ENCODE data around the gene GARS1. TPM values are rescaled to one million over a fixed set of nuclear protein-coding genes. Genes with fewer than 3 reads are reported as not detected.
A peak's percentile ranks its signal among the peaks of the same experiment; 100 is the strongest.

Gene GARS1
- total and polyA plus RNA-seq, 9 of the 15 experiments (the other 6 are each of a cell fraction or from before 2014, with no cell fraction given), result 142 to 769 (median 272) TPM

DNA sequence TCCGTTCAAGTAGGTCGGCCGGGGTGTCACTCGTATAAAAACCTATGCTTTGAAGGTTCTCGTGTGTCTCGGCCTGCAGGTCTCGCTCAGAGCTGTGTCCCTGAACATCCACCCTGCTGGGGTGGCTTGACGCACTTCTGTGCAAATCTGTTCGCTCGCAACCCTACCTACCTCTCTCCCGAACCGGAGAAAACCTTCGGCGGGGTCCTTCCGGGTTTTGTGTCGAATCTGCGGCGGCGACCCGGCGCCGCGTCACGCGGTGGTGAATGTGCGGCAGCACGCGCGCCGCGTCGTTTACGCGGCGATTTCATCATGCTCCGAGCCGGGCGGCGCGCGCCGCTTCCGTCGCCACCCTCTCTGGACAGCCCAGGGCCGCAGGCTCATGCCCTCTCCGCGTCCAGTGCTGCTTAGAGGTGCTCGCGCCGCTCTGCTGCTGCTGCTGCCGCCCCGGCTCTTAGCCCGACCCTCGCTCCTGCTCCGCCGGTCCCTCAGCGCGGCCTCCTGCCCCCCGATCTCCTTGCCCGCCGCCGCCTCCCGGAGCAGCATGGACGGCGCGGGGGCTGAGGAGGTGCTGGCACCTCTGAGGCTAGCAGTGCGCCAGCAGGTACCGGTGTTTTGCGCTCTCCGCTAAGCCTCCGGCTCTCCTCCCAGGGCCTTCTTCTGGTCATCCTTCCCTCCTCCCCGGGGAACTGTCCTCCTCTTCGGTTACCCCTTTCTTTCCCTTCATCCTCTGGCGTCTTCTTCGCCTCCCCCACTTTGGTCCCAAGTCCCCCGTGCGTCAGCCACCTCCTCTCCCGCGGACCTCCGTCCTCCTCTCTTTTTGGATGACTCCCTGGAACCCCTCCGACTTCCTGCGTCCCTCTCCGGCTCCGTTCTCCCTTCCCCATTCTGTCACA is at the start of gene GARS1 (continued):
- TF ChIP-seq, protein P1, sequence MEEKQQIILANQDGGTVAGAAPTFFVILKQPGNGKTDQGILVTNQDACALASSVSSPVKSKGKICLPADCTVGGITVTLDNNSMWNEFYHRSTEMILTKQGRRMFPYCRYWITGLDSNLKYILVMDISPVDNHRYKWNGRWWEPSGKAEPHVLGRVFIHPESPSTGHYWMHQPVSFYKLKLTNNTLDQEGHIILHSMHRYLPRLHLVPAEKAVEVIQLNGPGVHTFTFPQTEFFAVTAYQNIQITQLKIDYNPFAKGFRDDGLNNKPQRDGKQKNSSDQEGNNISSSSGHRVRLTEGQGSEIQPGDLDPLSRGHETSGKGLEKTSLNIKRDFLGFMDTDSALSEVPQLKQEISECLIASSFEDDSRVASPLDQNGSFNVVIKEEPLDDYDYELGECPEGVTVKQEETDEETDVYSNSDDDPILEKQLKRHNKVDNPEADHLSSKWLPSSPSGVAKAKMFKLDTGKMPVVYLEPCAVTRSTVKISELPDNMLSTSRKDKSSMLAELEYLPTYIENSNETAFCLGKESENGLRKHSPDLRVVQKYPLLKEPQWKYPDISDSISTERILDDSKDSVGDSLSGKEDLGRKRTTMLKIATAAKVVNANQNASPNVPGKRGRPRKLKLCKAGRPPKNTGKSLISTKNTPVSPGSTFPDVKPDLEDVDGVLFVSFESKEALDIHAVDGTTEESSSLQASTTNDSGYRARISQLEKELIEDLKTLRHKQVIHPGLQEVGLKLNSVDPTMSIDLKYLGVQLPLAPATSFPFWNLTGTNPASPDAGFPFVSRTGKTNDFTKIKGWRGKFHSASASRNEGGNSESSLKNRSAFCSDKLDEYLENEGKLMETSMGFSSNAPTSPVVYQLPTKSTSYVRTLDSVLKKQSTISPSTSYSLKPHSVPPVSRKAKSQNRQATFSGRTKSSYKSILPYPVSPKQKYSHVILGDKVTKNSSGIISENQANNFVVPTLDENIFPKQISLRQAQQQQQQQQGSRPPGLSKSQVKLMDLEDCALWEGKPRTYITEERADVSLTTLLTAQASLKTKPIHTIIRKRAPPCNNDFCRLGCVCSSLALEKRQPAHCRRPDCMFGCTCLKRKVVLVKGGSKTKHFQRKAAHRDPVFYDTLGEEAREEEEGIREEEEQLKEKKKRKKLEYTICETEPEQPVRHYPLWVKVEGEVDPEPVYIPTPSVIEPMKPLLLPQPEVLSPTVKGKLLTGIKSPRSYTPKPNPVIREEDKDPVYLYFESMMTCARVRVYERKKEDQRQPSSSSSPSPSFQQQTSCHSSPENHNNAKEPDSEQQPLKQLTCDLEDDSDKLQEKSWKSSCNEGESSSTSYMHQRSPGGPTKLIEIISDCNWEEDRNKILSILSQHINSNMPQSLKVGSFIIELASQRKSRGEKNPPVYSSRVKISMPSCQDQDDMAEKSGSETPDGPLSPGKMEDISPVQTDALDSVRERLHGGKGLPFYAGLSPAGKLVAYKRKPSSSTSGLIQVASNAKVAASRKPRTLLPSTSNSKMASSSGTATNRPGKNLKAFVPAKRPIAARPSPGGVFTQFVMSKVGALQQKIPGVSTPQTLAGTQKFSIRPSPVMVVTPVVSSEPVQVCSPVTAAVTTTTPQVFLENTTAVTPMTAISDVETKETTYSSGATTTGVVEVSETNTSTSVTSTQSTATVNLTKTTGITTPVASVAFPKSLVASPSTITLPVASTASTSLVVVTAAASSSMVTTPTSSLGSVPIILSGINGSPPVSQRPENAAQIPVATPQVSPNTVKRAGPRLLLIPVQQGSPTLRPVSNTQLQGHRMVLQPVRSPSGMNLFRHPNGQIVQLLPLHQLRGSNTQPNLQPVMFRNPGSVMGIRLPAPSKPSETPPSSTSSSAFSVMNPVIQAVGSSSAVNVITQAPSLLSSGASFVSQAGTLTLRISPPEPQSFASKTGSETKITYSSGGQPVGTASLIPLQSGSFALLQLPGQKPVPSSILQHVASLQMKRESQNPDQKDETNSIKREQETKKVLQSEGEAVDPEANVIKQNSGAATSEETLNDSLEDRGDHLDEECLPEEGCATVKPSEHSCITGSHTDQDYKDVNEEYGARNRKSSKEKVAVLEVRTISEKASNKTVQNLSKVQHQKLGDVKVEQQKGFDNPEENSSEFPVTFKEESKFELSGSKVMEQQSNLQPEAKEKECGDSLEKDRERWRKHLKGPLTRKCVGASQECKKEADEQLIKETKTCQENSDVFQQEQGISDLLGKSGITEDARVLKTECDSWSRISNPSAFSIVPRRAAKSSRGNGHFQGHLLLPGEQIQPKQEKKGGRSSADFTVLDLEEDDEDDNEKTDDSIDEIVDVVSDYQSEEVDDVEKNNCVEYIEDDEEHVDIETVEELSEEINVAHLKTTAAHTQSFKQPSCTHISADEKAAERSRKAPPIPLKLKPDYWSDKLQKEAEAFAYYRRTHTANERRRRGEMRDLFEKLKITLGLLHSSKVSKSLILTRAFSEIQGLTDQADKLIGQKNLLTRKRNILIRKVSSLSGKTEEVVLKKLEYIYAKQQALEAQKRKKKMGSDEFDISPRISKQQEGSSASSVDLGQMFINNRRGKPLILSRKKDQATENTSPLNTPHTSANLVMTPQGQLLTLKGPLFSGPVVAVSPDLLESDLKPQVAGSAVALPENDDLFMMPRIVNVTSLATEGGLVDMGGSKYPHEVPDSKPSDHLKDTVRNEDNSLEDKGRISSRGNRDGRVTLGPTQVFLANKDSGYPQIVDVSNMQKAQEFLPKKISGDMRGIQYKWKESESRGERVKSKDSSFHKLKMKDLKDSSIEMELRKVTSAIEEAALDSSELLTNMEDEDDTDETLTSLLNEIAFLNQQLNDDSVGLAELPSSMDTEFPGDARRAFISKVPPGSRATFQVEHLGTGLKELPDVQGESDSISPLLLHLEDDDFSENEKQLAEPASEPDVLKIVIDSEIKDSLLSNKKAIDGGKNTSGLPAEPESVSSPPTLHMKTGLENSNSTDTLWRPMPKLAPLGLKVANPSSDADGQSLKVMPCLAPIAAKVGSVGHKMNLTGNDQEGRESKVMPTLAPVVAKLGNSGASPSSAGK (IDR thresholded peaks at IDR 0.05), result peak; percentile 57
- no peak for TF ChIP-seq ZNF347 (CRISPR knock-in tag; IDR thresholded peaks at IDR 0.05; ENCODE audit: low read depth)
- peak; percentile 67 for TF ChIP-seq NCOR1 (IDR thresholded peaks at IDR 0.05)
- no peak for TF ChIP-seq NR1H2 (CRISPR knock-in tag; IDR thresholded peaks at IDR 0.05)
- TF ChIP-seq, protein P2, sequence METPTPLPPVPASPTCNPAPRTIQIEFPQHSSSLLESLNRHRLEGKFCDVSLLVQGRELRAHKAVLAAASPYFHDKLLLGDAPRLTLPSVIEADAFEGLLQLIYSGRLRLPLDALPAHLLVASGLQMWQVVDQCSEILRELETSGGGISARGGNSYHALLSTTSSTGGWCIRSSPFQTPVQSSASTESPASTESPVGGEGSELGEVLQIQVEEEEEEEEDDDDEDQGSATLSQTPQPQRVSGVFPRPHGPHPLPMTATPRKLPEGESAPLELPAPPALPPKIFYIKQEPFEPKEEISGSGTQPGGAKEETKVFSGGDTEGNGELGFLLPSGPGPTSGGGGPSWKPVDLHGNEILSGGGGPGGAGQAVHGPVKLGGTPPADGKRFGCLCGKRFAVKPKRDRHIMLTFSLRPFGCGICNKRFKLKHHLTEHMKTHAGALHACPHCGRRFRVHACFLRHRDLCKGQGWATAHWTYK (CRISPR knock-in tag; IDR thresholded peaks at IDR 0.05), result no peak
- no peak; the same call in 1 of the 2 replicates for TF ChIP-seq ZNF12 (CRISPR knock-in tag; IDR thresholded peaks at IDR 0.05)
- TF ChIP-seq TEAD4 (IDR thresholded peaks at IDR 0.05; ENCODE audit: low read length), result peak; percentile 50; the same call in 1 of the 2 replicates
- no peak for TF ChIP-seq TEAD4 (CRISPR knock-in tag; IDR thresholded peaks at IDR 0.05; ENCODE audit: borderline replicate concordance)
- peak; percentile 76 to 82 for TF ChIP-seq NRF1 (conservative IDR thresholded peaks at IDR 0.05 in 1 of 2, IDR thresholded peaks at IDR 0.05 in 1 of 2)
- no peak for TF ChIP-seq RFX5 (IDR thresholded peaks at IDR 0.05; ENCODE audit: low read depth, low read length)
- TF ChIP-seq, protein P3, sequence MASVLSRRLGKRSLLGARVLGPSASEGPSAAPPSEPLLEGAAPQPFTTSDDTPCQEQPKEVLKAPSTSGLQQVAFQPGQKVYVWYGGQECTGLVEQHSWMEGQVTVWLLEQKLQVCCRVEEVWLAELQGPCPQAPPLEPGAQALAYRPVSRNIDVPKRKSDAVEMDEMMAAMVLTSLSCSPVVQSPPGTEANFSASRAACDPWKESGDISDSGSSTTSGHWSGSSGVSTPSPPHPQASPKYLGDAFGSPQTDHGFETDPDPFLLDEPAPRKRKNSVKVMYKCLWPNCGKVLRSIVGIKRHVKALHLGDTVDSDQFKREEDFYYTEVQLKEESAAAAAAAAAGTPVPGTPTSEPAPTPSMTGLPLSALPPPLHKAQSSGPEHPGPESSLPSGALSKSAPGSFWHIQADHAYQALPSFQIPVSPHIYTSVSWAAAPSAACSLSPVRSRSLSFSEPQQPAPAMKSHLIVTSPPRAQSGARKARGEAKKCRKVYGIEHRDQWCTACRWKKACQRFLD (CRISPR knock-in tag; IDR thresholded peaks at IDR 0.05), result peak; percentile 95
